Lower leg skin (tissue), 3 donors: ENCODE results near the gene CCSER1.

ENCODE experiments used
- CTCF ChIP-seq, 3 donors: fragments of 450-650 bp; IDR thresholded peaks; one replicate each; pipeline ENCODE4 v1.5.1; 2016; ENCODE audit warnings: antibody characterized with exemption in 3 of 3, mild to moderate bottlenecking in 3 of 3, moderate library complexity in 2 of 3
- POLR2A ChIP-seq, 2 donors: fragments of 450-650 bp; IDR thresholded peaks; one replicate each; pipeline ENCODE4 v1.6.1; 2016 to 2017; ENCODE audit warnings: antibody characterized with exemption in 2 of 2, mild to moderate bottlenecking in 1 of 2, moderate library complexity in 1 of 2

DNA sequence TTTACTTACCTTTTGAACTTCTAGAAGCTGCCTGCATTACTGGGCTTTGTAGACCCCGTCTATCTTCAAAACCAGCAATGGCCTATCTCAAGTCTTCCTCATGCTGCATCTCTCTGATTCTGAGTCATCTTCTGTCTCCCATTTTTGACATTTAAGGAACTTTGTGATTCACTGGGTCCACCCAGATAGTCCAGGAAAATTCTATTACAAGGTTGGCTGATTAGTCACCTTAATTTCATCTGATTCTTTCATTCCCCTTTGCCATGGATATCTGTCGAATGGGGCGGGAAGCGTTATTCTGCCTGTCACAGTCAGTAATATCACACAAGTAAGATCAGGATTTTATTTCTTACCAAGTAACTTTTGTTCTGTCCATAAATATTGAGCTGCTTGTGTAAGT is 618.0 kb downstream of the CCSER1 start:
- TF ChIP-seq CTCF (IDR thresholded peaks at IDR 0.05) (no peak), POLR2A (IDR thresholded peaks at IDR 0.05) (no peak)
